Measurements from ENCODE around the gene PHACTR1.
A peak's percentile ranks its signal among the peaks of the same experiment; 100 is the strongest.

Gene PHACTR1

DNA sequence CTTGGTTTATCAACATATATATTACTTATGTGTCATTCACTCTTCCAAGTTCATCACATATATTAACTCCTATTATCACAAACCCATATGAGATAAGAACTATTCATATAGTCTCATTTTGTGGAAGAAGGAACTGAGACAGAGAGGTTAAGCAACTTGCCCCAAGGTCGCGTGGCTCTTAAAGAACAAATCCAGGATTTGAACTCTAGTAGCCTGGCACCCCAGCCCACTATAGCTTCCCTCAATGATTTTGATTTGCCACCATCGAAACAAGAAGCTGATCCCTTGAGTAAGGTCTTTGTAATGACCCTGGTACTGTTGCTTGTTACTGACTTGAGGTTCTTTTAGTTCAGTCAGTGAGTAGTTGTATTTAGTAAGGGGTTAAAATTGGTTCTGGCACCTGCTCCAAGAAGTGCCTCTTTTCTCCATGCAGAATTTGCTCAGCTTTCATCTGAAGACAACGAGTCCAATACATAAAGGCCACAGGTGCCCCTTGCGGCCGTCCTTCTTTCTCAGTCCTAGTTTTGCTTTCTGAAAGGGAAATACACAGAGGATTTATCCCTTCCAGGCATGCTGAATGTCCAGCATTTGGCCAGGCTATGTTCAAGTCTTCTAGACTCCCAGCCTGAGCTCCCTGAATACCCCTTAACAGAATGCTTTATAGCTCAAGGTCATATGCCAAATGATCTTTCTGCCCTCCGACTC lies 358.7 kb downstream of the PHACTR1 start:
- H3K4me3 ChIP-seq (ENCODE audit: low read length): no peak overlapping the region
- DNase-seq (ENCODE audit: low read depth): no peak
- TF ChIP-seq, protein P1, sequence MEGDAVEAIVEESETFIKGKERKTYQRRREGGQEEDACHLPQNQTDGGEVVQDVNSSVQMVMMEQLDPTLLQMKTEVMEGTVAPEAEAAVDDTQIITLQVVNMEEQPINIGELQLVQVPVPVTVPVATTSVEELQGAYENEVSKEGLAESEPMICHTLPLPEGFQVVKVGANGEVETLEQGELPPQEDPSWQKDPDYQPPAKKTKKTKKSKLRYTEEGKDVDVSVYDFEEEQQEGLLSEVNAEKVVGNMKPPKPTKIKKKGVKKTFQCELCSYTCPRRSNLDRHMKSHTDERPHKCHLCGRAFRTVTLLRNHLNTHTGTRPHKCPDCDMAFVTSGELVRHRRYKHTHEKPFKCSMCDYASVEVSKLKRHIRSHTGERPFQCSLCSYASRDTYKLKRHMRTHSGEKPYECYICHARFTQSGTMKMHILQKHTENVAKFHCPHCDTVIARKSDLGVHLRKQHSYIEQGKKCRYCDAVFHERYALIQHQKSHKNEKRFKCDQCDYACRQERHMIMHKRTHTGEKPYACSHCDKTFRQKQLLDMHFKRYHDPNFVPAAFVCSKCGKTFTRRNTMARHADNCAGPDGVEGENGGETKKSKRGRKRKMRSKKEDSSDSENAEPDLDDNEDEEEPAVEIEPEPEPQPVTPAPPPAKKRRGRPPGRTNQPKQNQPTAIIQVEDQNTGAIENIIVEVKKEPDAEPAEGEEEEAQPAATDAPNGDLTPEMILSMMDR (conservative IDR thresholded peaks at IDR 0.05; ENCODE audit: low read depth, low read length): no peak

DNA sequence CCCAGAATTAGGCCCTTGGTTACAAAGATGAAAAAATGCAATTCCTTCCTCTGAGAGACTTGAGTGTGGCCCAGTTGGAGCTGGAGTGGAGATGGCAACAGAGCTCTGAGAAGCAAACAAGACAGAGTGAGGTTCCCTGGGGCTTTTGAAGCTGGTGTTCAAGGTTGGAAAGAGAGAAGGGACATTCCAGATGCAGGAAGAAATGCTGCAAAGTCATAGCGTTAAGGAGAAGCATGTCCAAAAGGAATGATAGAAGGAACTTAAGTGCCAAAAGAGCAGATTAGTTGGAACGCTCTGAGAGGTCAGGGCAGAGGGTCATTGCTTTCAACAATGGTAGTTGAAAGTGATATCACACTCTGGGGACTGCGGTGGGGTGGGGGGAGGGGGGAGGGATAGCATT lies 360.0 kb downstream of the PHACTR1 start:
- H3K4me3 ChIP-seq (ENCODE audit: low read length): no peak overlapping the region
- no peak for DNase-seq (ENCODE audit: low read depth)
- TF ChIP-seq, protein P1 (conservative IDR thresholded peaks at IDR 0.05; ENCODE audit: low read depth, low read length): no peak

DNA sequence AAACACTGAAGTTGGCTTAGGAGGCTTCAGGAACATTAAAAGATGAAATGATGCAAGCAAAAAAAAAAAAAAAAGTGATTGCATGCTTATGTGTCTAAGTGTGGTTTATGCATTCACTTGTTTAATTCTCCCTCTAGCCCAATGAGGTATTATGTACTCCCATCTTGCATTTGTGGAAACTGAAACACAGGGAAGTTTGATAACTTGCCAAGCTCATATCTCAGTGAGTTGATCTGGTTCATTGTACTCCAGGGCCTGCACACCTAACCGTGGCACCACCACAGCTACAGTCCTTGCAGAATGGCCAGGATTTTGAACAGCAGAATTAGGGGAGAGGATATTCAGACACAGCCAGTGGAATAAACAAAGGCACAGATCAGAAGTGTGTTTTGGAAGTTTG lies 360.6 kb downstream of the PHACTR1 start:
- TF ChIP-seq, protein P1 (conservative IDR thresholded peaks at IDR 0.05; ENCODE audit: low read depth, low read length): no peak
- no peak overlapping the region for H3K4me3 ChIP-seq (ENCODE audit: low read length)
- DNase-seq (ENCODE audit: low read depth): no peak

DNA sequence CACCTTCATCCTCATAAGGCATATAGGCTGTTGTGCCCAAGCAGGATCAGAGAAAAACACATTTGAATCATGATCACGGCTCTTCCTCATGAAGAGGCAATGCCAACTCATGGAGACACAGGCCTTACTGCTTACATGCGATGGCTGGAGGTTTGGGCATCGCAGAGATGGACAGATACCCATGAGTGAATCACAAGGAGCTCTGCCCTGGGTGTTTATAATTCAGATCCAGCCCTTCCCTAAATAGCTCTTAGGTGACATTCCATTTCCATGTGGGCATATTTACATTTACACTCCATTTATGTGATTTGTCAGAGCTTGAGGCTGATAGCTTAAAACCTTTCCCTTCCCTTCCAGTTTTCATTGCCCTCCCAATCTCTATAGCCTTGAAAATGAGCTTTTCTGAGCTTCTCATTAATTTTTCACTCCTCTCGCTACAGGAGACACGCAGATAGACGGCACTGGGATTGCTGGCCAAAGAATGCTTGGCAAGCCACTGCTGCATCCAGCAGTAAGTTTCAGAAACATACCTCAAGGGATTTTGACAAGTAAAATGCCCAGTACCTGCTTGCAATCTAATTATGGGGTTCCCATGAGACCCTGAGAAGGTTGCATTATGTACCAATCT lies 362.6 kb downstream of the PHACTR1 start:
- peak; percentile 8 for DNase-seq (ENCODE audit: low read depth)
- H3K4me3 ChIP-seq (ENCODE audit: low read length): no peak overlapping the region
- TF ChIP-seq, protein P1 (conservative IDR thresholded peaks at IDR 0.05; ENCODE audit: low read depth, low read length): no peak

DNA sequence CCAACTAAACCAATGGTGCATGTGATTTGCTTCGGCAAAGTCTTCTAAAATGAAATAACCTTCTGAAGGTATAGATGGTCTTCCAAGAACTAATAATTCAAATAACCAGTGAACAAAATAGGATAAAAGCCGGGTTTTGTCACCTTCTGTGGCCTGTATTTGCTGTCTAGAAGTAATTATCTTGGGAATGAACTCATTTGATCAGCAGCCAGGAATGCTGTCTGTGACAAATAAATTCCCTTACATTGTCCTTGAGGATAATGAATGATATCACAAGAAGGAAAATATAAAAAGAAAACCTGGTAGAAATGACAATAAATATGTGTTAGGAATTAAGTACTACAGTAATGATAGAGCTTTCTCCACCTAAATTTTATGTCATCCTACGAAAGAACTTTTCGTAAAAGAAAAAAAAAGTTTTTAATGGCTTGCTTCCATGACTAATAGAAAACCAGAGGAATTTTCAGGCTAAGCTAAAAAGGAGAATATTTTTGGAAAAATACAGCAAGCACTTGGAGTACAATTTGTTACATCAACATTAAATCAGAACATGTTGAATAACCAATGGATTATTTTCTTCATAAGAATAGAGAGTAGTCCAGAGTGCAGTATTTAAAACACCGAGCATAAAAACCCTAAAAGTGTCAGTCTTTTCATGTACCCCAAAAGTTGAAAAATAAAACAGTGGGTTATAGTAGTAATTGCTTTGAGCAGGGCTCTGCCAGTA lies 364.1 kb downstream of the PHACTR1 start:
- TF ChIP-seq, protein P1 (conservative IDR thresholded peaks at IDR 0.05; ENCODE audit: low read depth, low read length): no peak
- no peak for DNase-seq (ENCODE audit: low read depth)
- no peak overlapping the region for H3K4me3 ChIP-seq (ENCODE audit: low read length)

DNA sequence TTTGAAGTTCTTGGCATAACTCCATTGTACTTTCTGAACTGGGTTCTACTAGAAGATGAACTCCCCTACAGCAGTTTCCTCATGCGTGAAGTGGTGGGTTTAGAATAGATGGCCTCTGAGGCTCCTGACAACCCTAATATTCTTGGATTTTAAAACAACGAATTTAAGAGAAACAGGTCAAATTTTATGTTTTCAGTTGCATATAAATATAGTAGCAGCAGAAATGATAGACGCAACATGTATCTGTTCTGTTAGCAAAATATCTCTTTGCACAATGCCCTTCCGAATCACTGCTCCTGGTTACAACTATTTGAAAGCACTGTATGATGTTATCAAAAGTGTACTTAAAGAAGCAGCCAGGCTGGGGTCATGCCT lies 364.6 kb downstream of the PHACTR1 start:
- TF ChIP-seq, protein P1 (conservative IDR thresholded peaks at IDR 0.05; ENCODE audit: low read depth, low read length): no peak
- DNase-seq (ENCODE audit: low read depth): no peak
- no peak overlapping the region for H3K4me3 ChIP-seq (ENCODE audit: low read length)
